Transverse colon (tissue), 4 donors: Measurements from ENCODE around the gene ACVR1B. TPM values are rescaled to one million over a fixed set of nuclear protein-coding genes. Genes with fewer than 3 reads are reported as not detected.

Experiments used
- DNase-seq: peaks from one replicate; pipeline ENCODE4 v3.0.0-alpha.2; 2019
- H3K27ac ChIP-seq, 4 donors: fragments of 200-600 bp; sonication (generic); 2 replicates each; pipeline ENCODE4 v1.5.1; 2016 to 2018; ENCODE audit warnings: inconsistent platforms in 4 of 4
- H3K27me3 ChIP-seq: fragments of 200-600 bp; sonication (generic); 2 replicates; pipeline ENCODE4 v1.5.1; 2017; ENCODE audit warnings: inconsistent platforms
- H3K36me3 ChIP-seq, 4 donors: fragments of 200-600 bp; sonication (generic); 2 replicates each; pipeline ENCODE4 v1.5.1; 2017 to 2019; ENCODE audit warnings: inconsistent platforms in 4 of 4
- H3K4me1 ChIP-seq, 4 donors: fragments of 200-600 bp; sonication (generic); 2 replicates each; pipeline ENCODE4 v1.5.1; 2017 to 2020; ENCODE audit warnings: inconsistent platforms in 4 of 4
- H3K4me3 ChIP-seq, 4 donors: fragments of 200-600 bp; sonication (generic); 1 replicate in 1 of 4; 2 replicates in 3 of 4; pipeline versions ENCODE4 v1.5.1 to v1.6.1; 2017 to 2019; ENCODE audit warnings: inconsistent platforms in 4 of 4
- H3K9me3 ChIP-seq, 2 donors: fragments of 200-600 bp; sonication (generic); 2 replicates each; pipeline ENCODE4 v1.5.1; 2017 to 2019; ENCODE audit warnings: inconsistent platforms in 2 of 2
- EP300 ChIP-seq: sonication (generic); formaldehyde crosslinking; IDR thresholded peaks from one replicate; pipeline ENCODE4 v1.6.1; 2017; ENCODE audit warnings: antibody characterized with exemption, low read depth
- POLR2A ChIP-seq: fragments of 450-650 bp; IDR thresholded peaks from one replicate; pipeline ENCODE4 v1.6.1; 2016; ENCODE audit warnings: antibody characterized with exemption, mild to moderate bottlenecking, moderate library complexity
- POLR2AphosphoS5 ChIP-seq, 3 donors: sonication (generic); formaldehyde crosslinking; IDR thresholded peaks; one replicate each; pipeline ENCODE4 v1.6.1; 2016; ENCODE audit warnings: antibody characterized with exemption in 3 of 3
- WGBS, 2 donors: methylation state at CpG; one replicate each; pipeline ENCODE4 v1.1.5; 2018; ENCODE audit warnings: low coverage in 1 of 2; 5-methylcytosine and 5-hydroxymethylcytosine counted together
- in situ Hi-C, 4 donors: fragments of 200-750 bp; cut with MboI; loops; one replicate each; pipeline versions ENCODE4 v1.15.0 to v1.15.1; 2017; ENCODE audit warnings: low sequenced_read_pairs in 3 of 4, low pct_ligation_motif_present in 1 of 4, low pct_unique_long_range_greater_than_20kb in 1 of 4
- intact Hi-C: fragments of 100-400 bp; cut with DNase I; formaldehyde crosslinking; loops from one replicate; pipeline ENCODE4 v1.15.1; 2023; ENCODE audit warnings: low total_unique reads
- total RNA-seq, 4 donors: library from RNA; depleted of rRNA; stranded (reverse); fragments of >200 nt; gene quantifications; one replicate each; pipeline ENCODE4 v1.1.0, GENCODE V29; 2016
- TF ChIP-seq, protein P1 (sequence below), 5 experiments: fragments of 200-600 bp in 3 of 5; fragments of 450-650 bp in 2 of 5; sonication (generic) in 3 of 5; IDR thresholded peaks; 1 replicate in 2 of 5; 2 replicates in 3 of 5; pipeline ENCODE4 v1.5.1; 2016 to 2017; ENCODE audit warnings: antibody characterized with exemption in 5 of 5, inconsistent platforms in 3 of 5, mild to moderate bottlenecking in 2 of 5, moderate library complexity in 1 of 5

The ACVR1B gene
- total RNA-seq, 4 donors from 2014 or later, result 22.5 to 96.9 (median 68.7) TPM

GRCh38 chr12:51913071-51914033, 38.1 kb upstream of the ACVR1B start:
- intact Hi-C loops, result no loop called here
- 78 to 100% methylated on average over 1 to 29 of the region's 30 CpGs for WGBS, 2 donors
- Histone ChIP-seq H3K4me3 (peak overlapping the region in 1 of 4 donors; percentile 0), H3K36me3 (no peaks in the 10 kb centered on the region), H3K4me1 (peaks cover 0 to 35% (median 9%) of the 10 kb centered on the region in 4 donors), H3K27ac (peak overlapping the region; percentile 54 to 86 (median 58)), H3K27me3 (no peaks in the 10 kb centered on the region), H3K9me3 (no peaks in the 10 kb centered on the region)
- TF ChIP-seq, protein P1, sequence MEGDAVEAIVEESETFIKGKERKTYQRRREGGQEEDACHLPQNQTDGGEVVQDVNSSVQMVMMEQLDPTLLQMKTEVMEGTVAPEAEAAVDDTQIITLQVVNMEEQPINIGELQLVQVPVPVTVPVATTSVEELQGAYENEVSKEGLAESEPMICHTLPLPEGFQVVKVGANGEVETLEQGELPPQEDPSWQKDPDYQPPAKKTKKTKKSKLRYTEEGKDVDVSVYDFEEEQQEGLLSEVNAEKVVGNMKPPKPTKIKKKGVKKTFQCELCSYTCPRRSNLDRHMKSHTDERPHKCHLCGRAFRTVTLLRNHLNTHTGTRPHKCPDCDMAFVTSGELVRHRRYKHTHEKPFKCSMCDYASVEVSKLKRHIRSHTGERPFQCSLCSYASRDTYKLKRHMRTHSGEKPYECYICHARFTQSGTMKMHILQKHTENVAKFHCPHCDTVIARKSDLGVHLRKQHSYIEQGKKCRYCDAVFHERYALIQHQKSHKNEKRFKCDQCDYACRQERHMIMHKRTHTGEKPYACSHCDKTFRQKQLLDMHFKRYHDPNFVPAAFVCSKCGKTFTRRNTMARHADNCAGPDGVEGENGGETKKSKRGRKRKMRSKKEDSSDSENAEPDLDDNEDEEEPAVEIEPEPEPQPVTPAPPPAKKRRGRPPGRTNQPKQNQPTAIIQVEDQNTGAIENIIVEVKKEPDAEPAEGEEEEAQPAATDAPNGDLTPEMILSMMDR (IDR thresholded peaks at IDR 0.05), result peak in 1 of 5 experiments; percentile 2
- no peak for TF ChIP-seq POLR2AphosphoS5 (IDR thresholded peaks at IDR 0.05)
- in situ Hi-C loops, result no loop called here
- DNase-seq, result no peak

- no peaks in the 10 kb centered on the region for H3K9me3 ChIP-seq
- TF ChIP-seq POLR2A, result no peak
- TF ChIP-seq, protein P1 (IDR thresholded peaks at IDR 0.05), result no peak
- no peak for TF ChIP-seq EP300
- no peak for TF ChIP-seq POLR2AphosphoS5 (IDR thresholded peaks at IDR 0.05)
- intact Hi-C loops, result no loop called here
- H3K27ac ChIP-seq, result peak overlapping the region in 1 of 4 donors; percentile 25
- peaks cover 0 to 33% (median 8%) of the 10 kb centered on the region in 4 donors for H3K4me1 ChIP-seq
- in situ Hi-C loops, result no loop called here
- no peaks in the 10 kb centered on the region for H3K27me3 ChIP-seq
- DNase-seq, result no peak
- WGBS, 2 donors, result 87 to 100% methylated on average over 1 to 17 of the region's 17 CpGs
- H3K36me3 ChIP-seq, result no peaks in the 10 kb centered on the region
- H3K4me3 ChIP-seq, result no peak overlapping the region
These were observed 37.2 kb upstream of the ACVR1B start for GRCh38 chr12:51914034-51914923.

- Histone ChIP-seq H3K4me3 (no peak overlapping the region), H3K4me1 (peaks cover 0 to 33% (median 7%) of the 10 kb centered on the region in 4 donors), H3K27ac (no peak overlapping the region), H3K9me3 (no peaks in the 10 kb centered on the region), H3K27me3 (no peaks in the 10 kb centered on the region), H3K36me3 (no peaks in the 10 kb centered on the region)
- TF ChIP-seq EP300 (no peak), POLR2A (no peak), POLR2AphosphoS5 (IDR thresholded peaks at IDR 0.05) (no peak)
- TF ChIP-seq, protein P1 (IDR thresholded peaks at IDR 0.05), result no peak
- intact Hi-C loops (no loop called here), in situ Hi-C loops (no loop called here)
- DNase-seq, result no peak
- WGBS, 2 donors, result 90 to 95% methylated on average over 8 to 28 of the region's 28 CpGs
These were observed 36.4 kb upstream of the ACVR1B start for GRCh38 chr12:51915003-51915625.
